GM11168 (cell line): ENCODE measurements around the gene SURF2.

Experiments
- in situ Hi-C: fragments of 300-500 bp; cut with MboI; formaldehyde crosslinking; loops from one replicate; pipeline ENCODE4 v1.12.0; 2022; ENCODE audit warnings: low sequenced_read_pairs; ENCODE audit not compliant: unreplicated experiment

The SURF2 gene

GRCh38 chr9:133352635-133353340 lies 3.6 kb upstream of the SURF2 start:
- in situ Hi-C loops = no loop called here

GRCh38 chr9:133353548-133353947 lies 2.8 kb upstream of the SURF2 start:
- in situ Hi-C loops = no loop called here

GRCh38 chr9:133354766-133355165 lies 1.6 kb upstream of the SURF2 start:
- in situ Hi-C loops = no loop called here

- in situ Hi-C loops = no loop called here
Measured at GRCh38 chr9:133355881-133356357, 431 bp upstream of the SURF2 start.

- in situ Hi-C loops = no loop called here
Measured at GRCh38 chr9:133357656-133358055, 1.3 kb downstream of the SURF2 start.

- in situ Hi-C loops = no loop called here
Measured at GRCh38 chr9:133359399-133360175, 3.2 kb downstream of the SURF2 start.

GRCh38 chr9:133360400-133361393 lies 4.3 kb downstream of the SURF2 start:
- in situ Hi-C loops = no loop called here

GRCh38 chr9:133361507-133362092 lies 5.2 kb downstream of the SURF2 start:
- in situ Hi-C loops = no loop called here

- in situ Hi-C loops = no loop called here
Measured at GRCh38 chr9:133362359-133363044, 6.2 kb downstream of the SURF2 start.

- in situ Hi-C loops = no loop called here
Measured at GRCh38 chr9:133366435-133366834, 10.1 kb downstream of the SURF2 start.

- in situ Hi-C loops = no loop called here
Measured at GRCh38 chr9:133367221-133367620, 10.9 kb downstream of the SURF2 start.

- in situ Hi-C loops = no loop called here
Measured at GRCh38 chr9:133367778-133368177, 11.4 kb downstream of the SURF2 start.

- in situ Hi-C loops = no loop called here
Measured at GRCh38 chr9:133368249-133368881, 12.0 kb downstream of the SURF2 start.

GRCh38 chr9:133369422-133369821 lies 13.1 kb downstream of the SURF2 start:
- in situ Hi-C loops = no loop called here

GRCh38 chr9:133369933-133370332 lies 13.6 kb downstream of the SURF2 start:
- in situ Hi-C loops = no loop called here

- in situ Hi-C loops = no loop called here
Measured at GRCh38 chr9:133370685-133371084, 14.3 kb downstream of the SURF2 start.

GRCh38 chr9:133371261-133371711 lies 14.9 kb downstream of the SURF2 start:
- in situ Hi-C loops = no loop called here

- in situ Hi-C loops = no loop called here
Measured at GRCh38 chr9:133372144-133372543, 15.8 kb downstream of the SURF2 start.

- in situ Hi-C loops = no loop called here
Measured at GRCh38 chr9:133374612-133375115, 18.3 kb downstream of the SURF2 start.
